Panc1 (cell line): ENCODE results near the gene CUX1.

Source experiments
- POLR2AphosphoS5 ChIP-seq: IDR thresholded peaks from 2 replicates; pipeline ENCODE4 v1.6.1; 2012; ENCODE audit warnings: mild to moderate bottlenecking, low read depth, low read length, moderate library complexity
- SIN3A ChIP-seq: IDR thresholded peaks from 2 replicates; pipeline ENCODE4 v1.6.1; 2012; ENCODE audit warnings: low read depth, mild to moderate bottlenecking, low read length, moderate library complexity, borderline replicate concordance; ENCODE audit not compliant: insufficient read depth
- TF ChIP-seq, protein P1 (sequence below): fragments of 450-650 bp; IDR thresholded peaks from 2 replicates; pipeline ENCODE4 v1.5.1; 2017; ENCODE audit warnings: mild to moderate bottlenecking
- TF ChIP-seq, protein P2 (sequence below), 2 experiments: IDR thresholded peaks; 2 replicates each; pipeline ENCODE4 v1.6.1; 2011 to 2012; ENCODE audit warnings: low read depth in 2 of 2, control low read depth in 1 of 2, low read length in 1 of 2, mild to moderate bottlenecking in 1 of 2, moderate library complexity in 1 of 2; ENCODE audit not compliant: insufficient read depth in 1 of 2

DNA sequence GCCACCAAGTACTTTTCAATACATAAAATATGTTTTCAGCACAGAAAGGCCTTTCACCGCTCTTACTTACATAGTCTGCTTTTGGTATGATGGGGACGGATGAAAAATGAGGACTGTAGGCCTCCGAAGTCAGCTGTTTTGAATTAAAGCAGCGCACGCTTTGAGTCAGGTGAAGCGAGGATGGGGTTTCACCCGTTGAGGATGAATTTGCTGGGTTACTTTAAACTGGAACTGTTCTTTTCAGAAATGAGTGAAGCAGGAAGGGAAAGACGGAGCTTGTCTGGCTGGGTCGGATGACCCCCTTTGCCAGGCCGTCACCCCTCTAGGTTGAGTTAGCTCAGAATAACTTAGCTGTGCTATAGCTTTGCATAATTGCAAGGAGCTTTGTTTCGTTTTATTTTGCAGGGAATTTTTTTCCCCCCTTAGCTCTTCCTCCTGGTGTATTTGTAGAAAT lies 40.0 kb downstream of the CUX1 start:
- TF ChIP-seq, protein P1, sequence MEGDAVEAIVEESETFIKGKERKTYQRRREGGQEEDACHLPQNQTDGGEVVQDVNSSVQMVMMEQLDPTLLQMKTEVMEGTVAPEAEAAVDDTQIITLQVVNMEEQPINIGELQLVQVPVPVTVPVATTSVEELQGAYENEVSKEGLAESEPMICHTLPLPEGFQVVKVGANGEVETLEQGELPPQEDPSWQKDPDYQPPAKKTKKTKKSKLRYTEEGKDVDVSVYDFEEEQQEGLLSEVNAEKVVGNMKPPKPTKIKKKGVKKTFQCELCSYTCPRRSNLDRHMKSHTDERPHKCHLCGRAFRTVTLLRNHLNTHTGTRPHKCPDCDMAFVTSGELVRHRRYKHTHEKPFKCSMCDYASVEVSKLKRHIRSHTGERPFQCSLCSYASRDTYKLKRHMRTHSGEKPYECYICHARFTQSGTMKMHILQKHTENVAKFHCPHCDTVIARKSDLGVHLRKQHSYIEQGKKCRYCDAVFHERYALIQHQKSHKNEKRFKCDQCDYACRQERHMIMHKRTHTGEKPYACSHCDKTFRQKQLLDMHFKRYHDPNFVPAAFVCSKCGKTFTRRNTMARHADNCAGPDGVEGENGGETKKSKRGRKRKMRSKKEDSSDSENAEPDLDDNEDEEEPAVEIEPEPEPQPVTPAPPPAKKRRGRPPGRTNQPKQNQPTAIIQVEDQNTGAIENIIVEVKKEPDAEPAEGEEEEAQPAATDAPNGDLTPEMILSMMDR: no peak
- no peak for TF ChIP-seq POLR2AphosphoS5
- TF ChIP-seq, protein P2, sequence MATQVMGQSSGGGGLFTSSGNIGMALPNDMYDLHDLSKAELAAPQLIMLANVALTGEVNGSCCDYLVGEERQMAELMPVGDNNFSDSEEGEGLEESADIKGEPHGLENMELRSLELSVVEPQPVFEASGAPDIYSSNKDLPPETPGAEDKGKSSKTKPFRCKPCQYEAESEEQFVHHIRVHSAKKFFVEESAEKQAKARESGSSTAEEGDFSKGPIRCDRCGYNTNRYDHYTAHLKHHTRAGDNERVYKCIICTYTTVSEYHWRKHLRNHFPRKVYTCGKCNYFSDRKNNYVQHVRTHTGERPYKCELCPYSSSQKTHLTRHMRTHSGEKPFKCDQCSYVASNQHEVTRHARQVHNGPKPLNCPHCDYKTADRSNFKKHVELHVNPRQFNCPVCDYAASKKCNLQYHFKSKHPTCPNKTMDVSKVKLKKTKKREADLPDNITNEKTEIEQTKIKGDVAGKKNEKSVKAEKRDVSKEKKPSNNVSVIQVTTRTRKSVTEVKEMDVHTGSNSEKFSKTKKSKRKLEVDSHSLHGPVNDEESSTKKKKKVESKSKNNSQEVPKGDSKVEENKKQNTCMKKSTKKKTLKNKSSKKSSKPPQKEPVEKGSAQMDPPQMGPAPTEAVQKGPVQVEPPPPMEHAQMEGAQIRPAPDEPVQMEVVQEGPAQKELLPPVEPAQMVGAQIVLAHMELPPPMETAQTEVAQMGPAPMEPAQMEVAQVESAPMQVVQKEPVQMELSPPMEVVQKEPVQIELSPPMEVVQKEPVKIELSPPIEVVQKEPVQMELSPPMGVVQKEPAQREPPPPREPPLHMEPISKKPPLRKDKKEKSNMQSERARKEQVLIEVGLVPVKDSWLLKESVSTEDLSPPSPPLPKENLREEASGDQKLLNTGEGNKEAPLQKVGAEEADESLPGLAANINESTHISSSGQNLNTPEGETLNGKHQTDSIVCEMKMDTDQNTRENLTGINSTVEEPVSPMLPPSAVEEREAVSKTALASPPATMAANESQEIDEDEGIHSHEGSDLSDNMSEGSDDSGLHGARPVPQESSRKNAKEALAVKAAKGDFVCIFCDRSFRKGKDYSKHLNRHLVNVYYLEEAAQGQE (IDR thresholded peaks at IDR 0.05; ENCODE audit: insufficient read depth in 1 of 2, low read depth in 2 of 2, low read length in 1 of 2): no peak
- no peak for TF ChIP-seq SIN3A
